HepG2 (cell line): Measurements from ENCODE around the gene ANKDD1A.

Experiments
- FIP1L1 ChIP-seq: fragments of 200-400 bp; formaldehyde crosslinking; IDR thresholded peaks from 2 replicates; pipeline ENCODE4 v1.6.1; 2018; ENCODE audit warnings: low read depth, mild to moderate bottlenecking, low read length, moderate library complexity, borderline replicate concordance; ENCODE audit not compliant: insufficient read depth
- FOXJ3 ChIP-seq: sonication (generic); formaldehyde crosslinking; IDR thresholded peaks from 2 replicates; pipeline ENCODE4 v1.4.0; 2020; ENCODE audit warnings: missing genetic modification reagents, mild to moderate bottlenecking, borderline replicate concordance
- GLMP ChIP-seq: sonication (generic); formaldehyde crosslinking; IDR thresholded peaks from 2 replicates; pipeline ENCODE4 v1.9.0; 2021; ENCODE audit warnings: missing genetic modification reagents, mild to moderate bottlenecking, borderline replicate concordance
- HDAC6 ChIP-seq: fragments of 200-600 bp; sonication (generic); IDR thresholded peaks from 2 replicates; pipeline ENCODE4 v1.7.0; 2017; ENCODE audit warnings: mild to moderate bottlenecking, antibody characterized with exemption, low read length, low read depth
- KLF15 ChIP-seq: sonication (generic); formaldehyde crosslinking; IDR thresholded peaks from 2 replicates; pipeline ENCODE4 v1.8.1; 2023; ENCODE audit warnings: borderline replicate concordance, mild to moderate bottlenecking, inconsistent platforms, missing genetic modification reagents, mixed read lengths
- KLF16 ChIP-seq, 2 experiments: sonication (generic) in 1 of 2; formaldehyde crosslinking in 1 of 2; IDR thresholded peaks; 2 replicates each; pipeline versions ENCODE4 v1.6.1 to v1.8.0; 2016 to 2023; ENCODE audit warnings: missing genetic modification reagents in 2 of 2, missing compliant biosample characterization in 1 of 2
- SMC3 ChIP-seq: IDR thresholded peaks from 2 replicates; pipeline ENCODE4 v1.6.1; 2011; ENCODE audit warnings: low read length, improper control_type of control experiment
- ZC3H4 ChIP-seq: sonication (generic); formaldehyde crosslinking; IDR thresholded peaks from 2 replicates; pipeline ENCODE4 v1.4.0; 2020; ENCODE audit warnings: missing genetic modification reagents, borderline replicate concordance
- ZHX1 ChIP-seq: sonication (generic); formaldehyde crosslinking; IDR thresholded peaks from 2 replicates; pipeline ENCODE4 v1.8.1; 2022; ENCODE audit warnings: low read depth, mild to moderate bottlenecking, missing genetic modification reagents
- ZNF501 ChIP-seq: sonication (generic); formaldehyde crosslinking; IDR thresholded peaks from 2 replicates; pipeline ENCODE4 v1.5.1; 2020; ENCODE audit warnings: mild to moderate bottlenecking, moderate library complexity, missing genetic modification reagents

GRCh38 chr15:64909546-64909945, 2.2 kb upstream of the ANKDD1A start:
- TF ChIP-seq ZHX1 (CRISPR knock-in tag) (no peak), KLF16 (CRISPR knock-in tag; IDR thresholded peaks at IDR 0.05) (no peak), GLMP (CRISPR knock-in tag) (no peak), KLF15 (no peak), HDAC6 (no peak), ZC3H4 (no peak), ZNF501 (CRISPR knock-in tag) (no peak), SMC3 (no peak), FIP1L1 (no peak), FOXJ3 (CRISPR knock-in tag) (no peak)
